Motor neuron (in vitro differentiated cells): Measurements from ENCODE around the gene C18orf63. TPM values are rescaled to one million over a fixed set of nuclear protein-coding genes. Genes with fewer than 3 reads are reported as not detected.
A peak's percentile ranks its signal among the peaks of the same experiment; 100 is the strongest.
"Not testable (repeated sequence)": the region's sequence is repeated elsewhere in the genome, so short reads cannot be mapped to it uniquely, and the experiment has no call there.

Experiments
- ATAC-seq, 8 experiments: fragments of 200-7000 bp; cut with Tn5 transposase; replicated peaks in 6 of 8; 2 replicates each; pipeline ENCODE4 v1.8.0; 2021; ENCODE audit warnings: mild to moderate bottlenecking in 8 of 8, moderate library complexity in 8 of 8
- H3K27ac ChIP-seq, 2 donors: fragments of 250-450 bp; sonication (Bioruptor Pico); 2 replicates each; pipeline ENCODE4 v1.9.0; 2021; ENCODE audit warnings: antibody characterized with exemption in 2 of 2, mild to moderate bottlenecking in 2 of 2, moderate library complexity in 1 of 2
- H3K4me1 ChIP-seq, 2 donors: fragments of 250-450 bp; sonication (Bioruptor Pico); replicated peaks in 1 of 2; 2 replicates each; pipeline ENCODE4 v1.6.1; 2021; ENCODE audit warnings: antibody characterized with exemption in 2 of 2, mild to moderate bottlenecking in 2 of 2, moderate library complexity in 1 of 2
- H3K4me3 ChIP-seq, 5 donors: fragments of 250-450 bp; sonication (Bioruptor Pico); 2 replicates each; pipeline ENCODE4 v1.9.0; 2021; ENCODE audit warnings: antibody characterized with exemption in 5 of 5, mild to moderate bottlenecking in 5 of 5, moderate library complexity in 4 of 5
- WGBS, 10 experiments: fragments of 450-650 bp; shearing (Covaris generic); methylation state at CpG; one replicate each; pipeline ENCODE4 v1.0.0; 2022; 5-methylcytosine and 5-hydroxymethylcytosine counted together
- in situ Hi-C, 9 experiments: fragments of 400-800 bp; cut with MboI; loops; one replicate each; pipeline ENCODE4 v1.15.0; 2021; ENCODE audit warnings: low sequenced_read_pairs in 9 of 9, low pct_unique_long_range_greater_than_20kb in 2 of 9; ENCODE audit not compliant: unreplicated experiment in 9 of 9
- total RNA-seq, 8 experiments: library from RNA; unstranded; fragments of 300-600 nt; gene quantifications; 2 replicates each; pipeline versions ENCODE4 v1.2.3 to v1.2.4, GENCODE V29; 2022

C18orf63 gene
- total RNA-seq, 8 experiments from 2014 or later = 0.05 to 0.14 TPM; not detected in 6

- in situ Hi-C loops = no loop called here
- no peak for ATAC-seq
- Histone ChIP-seq H3K4me3 (no peak overlapping the region), H3K27ac (no peak overlapping the region), H3K4me1 (no peaks in the 10 kb centered on the region)
- WGBS, 10 experiments = 20 to 100% (median 100%) methylated on average over 1 of the region's 1 CpG; no CpG with 5 or more reads in 4 of the 10 experiments
Measured at GRCh38 chr18:74311000-74311399, 4.6 kb upstream of the C18orf63 start.

- no peak for ATAC-seq
- in situ Hi-C loops = no loop called here
- Histone ChIP-seq H3K4me1 (no peaks in the 10 kb centered on the region), H3K4me3 (no peak overlapping the region), H3K27ac (no peak overlapping the region)
- 60 to 96% (median 81%) methylated on average over 1 to 22 of the region's 22 CpGs for WGBS, 10 experiments
Measured at GRCh38 chr18:74314759-74315463, 728 bp upstream of the C18orf63 start.

- no peak overlapping the region for H3K4me3 ChIP-seq
- in situ Hi-C loops = no loop called here
- H3K4me1 ChIP-seq = no peaks in the 10 kb centered on the region
- H3K27ac ChIP-seq = no peak overlapping the region
- peak in 2 of 8 experiments; percentile 27 to 28 for ATAC-seq
- whole genome bisulfite sequencing, 10 experiments = 5 to 100% (median 79%) methylated on average over 2 to 16 of the region's 29 CpGs; no CpG with 5 or more reads in 1 of the 10 experiments
Measured at GRCh38 chr18:74316257-74317170, 875 bp downstream of the C18orf63 start.

- Histone ChIP-seq H3K4me3 (no peak overlapping the region), H3K27ac (no peak overlapping the region), H3K4me1 (no peaks in the 10 kb centered on the region)
- 33 to 100% (median 82%) methylated on average over 1 to 2 of the region's 2 CpGs; no CpG with 5 or more reads in 2 of the 10 experiments for WGBS, 10 experiments
- ATAC-seq = no peak
- in situ Hi-C loops = loop anchor here in 3 of 9 experiments (25.0 kb wide), 2 partner anchors 139 to 1614 kb away; no protein-coding TSS in a partner anchor
Measured at GRCh38 chr18:74326231-74326630, 10.6 kb downstream of the C18orf63 start.

- ATAC-seq, H3K4me3 ChIP-seq, H3K4me1 ChIP-seq, H3K27ac ChIP-seq: not testable (repeated sequence)
- WGBS, 10 experiments = 32 to 91% (median 50%) methylated on average over 1 to 3 of the region's 3 CpGs; no CpG with 5 or more reads in 1 of the 10 experiments
- in situ Hi-C loops = loop anchor here in 3 of 9 experiments (25.0 kb wide), 2 partner anchors 139 to 1614 kb away; no protein-coding TSS in a partner anchor
Measured at GRCh38 chr18:74326791-74327190, 11.2 kb downstream of the C18orf63 start.

- H3K27ac ChIP-seq = no peak overlapping the region
- WGBS, 10 experiments = 0 to 100% (median 80%) methylated on average over 1 to 2 of the region's 2 CpGs; no CpG with 5 or more reads in 4 of the 10 experiments
- H3K4me3 ChIP-seq = no peak overlapping the region
- peak in 1 of 8 experiments; percentile 28 for ATAC-seq
- no peaks in the 10 kb centered on the region for H3K4me1 ChIP-seq
- in situ Hi-C loops = loop anchor here in 3 of 9 experiments (25.0 kb wide), 2 partner anchors 141 to 1616 kb away; no protein-coding TSS in a partner anchor
Measured at GRCh38 chr18:74328206-74328605, 12.6 kb downstream of the C18orf63 start.

GRCh38 chr18:74329688-74330205, 14.1 kb downstream of the C18orf63 start:
- Histone ChIP-seq H3K4me1 (no peaks in the 10 kb centered on the region), H3K4me3 (no peak overlapping the region), H3K27ac (no peak overlapping the region)
- 44 to 100% (median 93%) methylated on average over 1 of the region's 1 CpG for WGBS, 10 experiments
- in situ Hi-C loops = loop anchor here in 4 of 9 experiments (10.0 to 25.0 kb wide), 3 partner anchors 135 to 1617 kb away; no protein-coding TSS in a partner anchor
- ATAC-seq = peak in 1 of 8 experiments; percentile 18

- in situ Hi-C loops = loop anchor here in 4 of 9 experiments (10.0 to 25.0 kb wide), 3 partner anchors 137 to 1619 kb away; no protein-coding TSS in a partner anchor
- peak in 3 of 8 experiments; percentile 74 to 88 (median 80) for ATAC-seq
- WGBS, 10 experiments = 0 to 95% (median 80%) methylated on average over 1 to 2 of the region's 2 CpGs; no CpG with 5 or more reads in 1 of the 10 experiments
- H3K4me1 ChIP-seq = no peaks in the 10 kb centered on the region
- H3K4me3 ChIP-seq = no peak overlapping the region
- no peak overlapping the region for H3K27ac ChIP-seq
Measured at GRCh38 chr18:74331404-74331803, 15.8 kb downstream of the C18orf63 start.

- Histone ChIP-seq H3K4me1 (no peaks in the 10 kb centered on the region), H3K4me3 (no peak overlapping the region), H3K27ac (no peak overlapping the region)
- WGBS, 10 experiments = 0 to 60% (median 22%) methylated on average over 1 of the region's 1 CpG; no CpG with 5 or more reads in 5 of the 10 experiments
- ATAC-seq = peak in 2 of 8 experiments; percentile 10 to 24
- in situ Hi-C loops = loop anchor here in 4 of 9 experiments (10.0 to 25.0 kb wide), 3 partner anchors 138 to 1621 kb away; no protein-coding TSS in a partner anchor
Measured at GRCh38 chr18:74333091-74333490, 17.5 kb downstream of the C18orf63 start.

- in situ Hi-C loops = loop anchor here in 4 of 9 experiments (10.0 to 25.0 kb wide), 3 partner anchors 140 to 1622 kb away; no protein-coding TSS in a partner anchor
- Histone ChIP-seq H3K27ac (no peak overlapping the region), H3K4me3 (no peak overlapping the region), H3K4me1 (no peaks in the 10 kb centered on the region)
- peak in 3 of 8 experiments; percentile 46 to 72 (median 47) for ATAC-seq
Measured at GRCh38 chr18:74334242-74334893, 18.7 kb downstream of the C18orf63 start.

- in situ Hi-C loops = loop anchor here in 4 of 9 experiments (10.0 to 25.0 kb wide), 3 partner anchors 142 to 1624 kb away; no protein-coding TSS in a partner anchor
Measured at GRCh38 chr18:74336656-74337055, 21.0 kb downstream of the C18orf63 start.

More at GRCh38 chr18:74336656-74337055, 21.0 kb downstream of the C18orf63 start:
- Histone ChIP-seq H3K27ac (no peak overlapping the region), H3K4me3 (no peak overlapping the region), H3K4me1 (no peaks in the 10 kb centered on the region)
- ATAC-seq = no peak
